ENCODE results near the gene PDGFD.

GRCh38 chr11:104122011-104122635, 41.8 kb downstream of the PDGFD start:
- TF ChIP-seq EZH2 (IDR thresholded peaks at IDR 0.05; ENCODE audit: borderline replicate concordance, low read depth, low read length, severe bottlenecking), result no peak
- no peak for TF ChIP-seq POLR2A (IDR thresholded peaks at IDR 0.05; ENCODE audit: low read depth, low read length)
- TF ChIP-seq CTCF (IDR thresholded peaks at IDR 0.05; ENCODE audit: extremely low read depth in 1 of 2, insufficient read depth in 1 of 2, low read depth in 1 of 2, low read length in 2 of 2), result no peak
- no peak for TF ChIP-seq POLR2AphosphoS5 (IDR thresholded peaks at IDR 0.05; ENCODE audit: insufficient read depth, low read depth, low read length)
- TF ChIP-seq, protein P1, sequence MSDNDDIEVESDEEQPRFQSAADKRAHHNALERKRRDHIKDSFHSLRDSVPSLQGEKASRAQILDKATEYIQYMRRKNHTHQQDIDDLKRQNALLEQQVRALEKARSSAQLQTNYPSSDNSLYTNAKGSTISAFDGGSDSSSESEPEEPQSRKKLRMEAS (IDR thresholded peaks at IDR 0.05; ENCODE audit: insufficient read depth, insufficient read length), result no peak
- TF ChIP-seq FOS (IDR thresholded peaks at IDR 0.05; ENCODE audit: borderline replicate concordance, insufficient read depth, low read length), result no peak
- no peak for TF ChIP-seq MYC (IDR thresholded peaks at IDR 0.05; ENCODE audit: low read depth, low read length)
- TF ChIP-seq GATA2 (IDR thresholded peaks at IDR 0.05; ENCODE audit: insufficient read depth, insufficient read length, low read depth, low read length), result no peak

All from endothelial cell of umbilical vein (primary cell).